Lung (tissue), 12 donors: ENCODE results near the gene PACRG. TPM values are rescaled to one million over a fixed set of nuclear protein-coding genes. Genes with fewer than 3 reads are reported as not detected.
A peak's percentile ranks its signal among the peaks of the same experiment; 100 is the strongest.

Experiments used
- ATAC-seq: fragments of 200-7000 bp; cut with Tn5 transposase; one replicate; pipeline ENCODE4 v1.9.1; 2020; ENCODE audit warnings: moderate number of reproducible peaks; ENCODE audit not compliant: insufficient read depth, low FRiP score
- DNase-seq, 3 donors: peaks; one replicate each; pipeline ENCODE4 v3.0.0-alpha.2; 2013 to 2017
- H3K27ac ChIP-seq, 2 donors: one replicate each; pipeline ENCODE4 v1.5.1; 2013; ENCODE audit warnings: mild to moderate bottlenecking in 2 of 2, moderate library complexity in 2 of 2, control low read depth in 1 of 2, inconsistent platforms in 1 of 2, low read depth in 1 of 2, low read length in 1 of 2
- H3K27me3 ChIP-seq, 3 donors: one replicate each; pipeline ENCODE4 v1.5.1; 2013; ENCODE audit warnings: low read length in 2 of 3; ENCODE audit not compliant: control insufficient read depth in 3 of 3, insufficient read depth in 3 of 3
- H3K36me3 ChIP-seq, 4 donors: one replicate each; pipeline ENCODE4 v1.5.1; 2013; ENCODE audit warnings: low read length in 4 of 4, mild to moderate bottlenecking in 1 of 4, moderate library complexity in 1 of 4; ENCODE audit not compliant: control insufficient read depth in 4 of 4, insufficient read depth in 4 of 4
- H3K4me1 ChIP-seq, 5 donors: one replicate each; pipeline ENCODE4 v1.5.1; 2013; ENCODE audit warnings: low read length in 5 of 5, mild to moderate bottlenecking in 2 of 5, moderate library complexity in 1 of 5; ENCODE audit not compliant: control insufficient read depth in 5 of 5, insufficient read depth in 5 of 5
- H3K4me3 ChIP-seq: one replicate; pipeline ENCODE4 v1.5.1; 2013; ENCODE audit warnings: mild to moderate bottlenecking, control low read depth, moderate library complexity
- H3K9ac ChIP-seq, 2 donors: one replicate each; pipeline ENCODE4 v1.5.1; 2013; ENCODE audit warnings: low read length in 2 of 2, control low read depth in 1 of 2; ENCODE audit not compliant: insufficient read depth in 1 of 2
- H3K9me3 ChIP-seq, 4 donors: one replicate each; pipeline ENCODE4 v1.5.1; 2013; ENCODE audit warnings: low read length in 3 of 4, mild to moderate bottlenecking in 1 of 4, moderate library complexity in 1 of 4; ENCODE audit not compliant: control insufficient read depth in 4 of 4, insufficient read depth in 3 of 4
- WGBS, 2 donors: extraction: QIAGEN DNeasy Blood & Tissue Kit; methylation state at CpG; one replicate each; pipeline ENCODE4 v1.1.7; 2013; 5-methylcytosine and 5-hydroxymethylcytosine counted together
- polyA plus RNA-seq, 2 donors: library from polyadenylated mRNA; stranded (reverse); fragments of 200-250 nt; gene quantifications; one replicate each; pipeline ENCODE4 v1.2.1, GENCODE V29; 2013
- total RNA-seq, 2 donors: library from RNA; depleted of rRNA in 1 of 2; stranded (reverse); fragments of >200 nt in 1 of 2; gene quantifications; one replicate each; pipeline ENCODE4 v1.2.1, GENCODE V29; 2014 to 2021
- TF ChIP-seq, protein P1 (sequence below): IDR thresholded peaks from 2 replicates; pipeline ENCODE4 v1.5.1; 2012; ENCODE audit warnings: mild to moderate bottlenecking; ENCODE audit errors: control extremely low read depth, extremely low read depth
- donor health status: control.
- donor health status: control.
- donor health status: Bipolar disorder and iron deficiency.
- donor health status: healthy.
- donor health status: DM: yes; HTN: yes; CAD: no.

PACRG gene
- total and polyA plus RNA-seq, 4 donors: 3.8 to 26.6 (median 7.4) TPM

DNA sequence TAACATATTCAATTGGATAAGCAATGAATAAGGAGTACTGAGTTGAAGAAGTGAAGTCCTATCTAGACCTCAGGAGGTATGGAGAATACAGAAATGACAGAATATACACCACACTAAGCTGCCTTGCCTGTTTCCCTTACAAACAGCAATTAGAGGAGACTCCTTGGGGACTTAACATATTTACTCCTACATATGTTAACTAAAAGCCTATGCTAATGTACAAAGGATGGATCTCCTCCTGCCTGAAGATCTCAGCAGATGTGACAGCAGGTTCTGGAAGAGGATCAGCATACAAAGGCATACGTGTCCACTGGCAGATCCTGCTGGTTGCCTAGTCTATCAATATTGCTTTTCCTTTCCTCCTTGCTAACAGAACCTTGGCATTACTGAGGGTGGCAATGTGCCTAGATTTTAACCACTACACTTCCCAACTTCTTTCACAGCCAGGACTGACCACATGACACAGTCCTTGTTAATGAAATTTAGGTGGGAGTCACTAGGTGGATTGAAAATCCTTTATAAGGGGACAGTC is 29.8 kb upstream of the PACRG start:
- TF ChIP-seq, protein P1, sequence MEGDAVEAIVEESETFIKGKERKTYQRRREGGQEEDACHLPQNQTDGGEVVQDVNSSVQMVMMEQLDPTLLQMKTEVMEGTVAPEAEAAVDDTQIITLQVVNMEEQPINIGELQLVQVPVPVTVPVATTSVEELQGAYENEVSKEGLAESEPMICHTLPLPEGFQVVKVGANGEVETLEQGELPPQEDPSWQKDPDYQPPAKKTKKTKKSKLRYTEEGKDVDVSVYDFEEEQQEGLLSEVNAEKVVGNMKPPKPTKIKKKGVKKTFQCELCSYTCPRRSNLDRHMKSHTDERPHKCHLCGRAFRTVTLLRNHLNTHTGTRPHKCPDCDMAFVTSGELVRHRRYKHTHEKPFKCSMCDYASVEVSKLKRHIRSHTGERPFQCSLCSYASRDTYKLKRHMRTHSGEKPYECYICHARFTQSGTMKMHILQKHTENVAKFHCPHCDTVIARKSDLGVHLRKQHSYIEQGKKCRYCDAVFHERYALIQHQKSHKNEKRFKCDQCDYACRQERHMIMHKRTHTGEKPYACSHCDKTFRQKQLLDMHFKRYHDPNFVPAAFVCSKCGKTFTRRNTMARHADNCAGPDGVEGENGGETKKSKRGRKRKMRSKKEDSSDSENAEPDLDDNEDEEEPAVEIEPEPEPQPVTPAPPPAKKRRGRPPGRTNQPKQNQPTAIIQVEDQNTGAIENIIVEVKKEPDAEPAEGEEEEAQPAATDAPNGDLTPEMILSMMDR: no peak
- H3K27me3 ChIP-seq: no peaks in the 10 kb centered on the region
- WGBS, 2 donors: 73 to 79% methylated on average over 1 of the region's 1 CpG

DNA sequence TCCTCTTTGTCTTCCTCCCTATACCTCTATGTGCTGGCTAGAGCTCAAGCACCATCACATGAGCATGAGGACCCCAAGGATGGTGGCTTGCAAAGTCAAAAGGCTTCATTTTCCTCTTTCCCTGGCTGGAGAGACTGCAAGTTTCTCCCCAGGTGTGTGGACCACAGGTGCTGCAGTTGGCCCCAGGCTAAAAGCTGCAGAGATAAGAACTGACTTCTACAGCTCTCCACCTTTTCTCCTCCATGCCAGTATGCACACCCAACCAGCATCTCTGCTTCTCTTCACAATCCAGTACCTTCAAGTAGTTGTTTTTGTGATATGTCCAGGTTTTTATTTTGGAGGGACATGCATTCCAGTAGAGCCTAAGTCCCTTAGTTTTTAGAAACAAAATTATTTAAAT is 29.3 kb upstream of the PACRG start:
- TF ChIP-seq, protein P1: no peak
- no peak for DNase-seq
- Histone ChIP-seq H3K9me3 (no peaks in the 10 kb centered on the region), H3K36me3 (no peaks in the 10 kb centered on the region), H3K4me3 (no peak overlapping the region), H3K27ac (no peak overlapping the region), H3K9ac (no peak overlapping the region), H3K4me1 (peaks cover 0 to 9% (median 0%) of the 10 kb centered on the region in 5 donors), H3K27me3 (no peaks in the 10 kb centered on the region)
- no peak for ATAC-seq

More for the DNA sequence above, 29.8 kb upstream of the PACRG start:
- no peaks in the 10 kb centered on the region for H3K36me3 ChIP-seq
- no peak overlapping the region for H3K27ac ChIP-seq
- no peak for ATAC-seq
- no peak for DNase-seq
- no peak overlapping the region for H3K4me3 ChIP-seq
- no peaks in the 10 kb centered on the region for H3K9me3 ChIP-seq
- H3K4me1 ChIP-seq: peaks cover 0 to 9% (median 0%) of the 10 kb centered on the region in 5 donors
- H3K9ac ChIP-seq: no peak overlapping the region

DNA sequence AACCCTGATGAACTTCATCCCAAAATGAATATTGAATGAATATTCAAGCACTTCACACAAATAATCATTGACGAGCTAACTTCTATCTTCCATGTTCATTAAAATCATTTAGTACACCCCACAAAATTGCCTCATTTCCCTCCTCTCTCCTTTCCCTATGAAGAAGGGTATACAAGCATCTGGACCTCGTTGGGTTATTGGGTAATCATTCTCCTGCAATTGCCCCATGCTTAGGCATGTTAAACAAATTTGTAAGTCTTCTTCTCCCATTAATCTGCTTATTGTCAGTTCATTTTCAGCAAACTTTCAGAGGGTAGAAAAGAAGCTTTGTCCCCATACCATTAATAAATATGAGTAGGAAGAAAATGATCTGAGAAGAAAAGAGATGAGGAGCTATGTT is 27.8 kb upstream of the PACRG start:
- Histone ChIP-seq H3K27me3 (no peaks in the 10 kb centered on the region), H3K4me3 (no peak overlapping the region), H3K27ac (no peak overlapping the region), H3K36me3 (no peaks in the 10 kb centered on the region), H3K9ac (no peak overlapping the region), H3K9me3 (no peaks in the 10 kb centered on the region), H3K4me1 (peaks cover 0 to 9% (median 0%) of the 10 kb centered on the region in 5 donors)
- TF ChIP-seq, protein P1: no peak
- WGBS, 2 donors: 41 to 61% methylated on average over 2 of the region's 2 CpGs
- no peak for DNase-seq
- no peak for ATAC-seq

DNA sequence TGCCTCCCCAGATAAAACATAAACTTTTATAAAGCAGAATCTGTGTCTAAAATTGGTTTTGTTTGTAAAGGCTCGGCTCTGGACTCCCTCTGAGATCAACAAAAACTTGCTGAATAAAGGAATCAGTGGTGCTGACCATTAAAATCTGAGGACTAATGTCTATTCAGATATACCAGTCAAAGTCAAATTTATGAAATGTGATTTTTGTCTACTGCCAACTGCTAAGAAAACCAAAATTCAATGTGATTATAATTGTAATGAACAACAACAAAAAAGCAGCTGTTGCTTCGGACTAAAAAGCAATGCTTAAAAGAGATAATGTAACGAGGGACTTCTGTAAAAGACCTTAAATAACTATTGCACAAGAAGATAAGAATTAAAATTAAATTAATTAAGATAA is 26.8 kb upstream of the PACRG start:
- Histone ChIP-seq H3K36me3 (no peaks in the 10 kb centered on the region), H3K4me3 (no peak overlapping the region), H3K27ac (no peak overlapping the region), H3K4me1 (peaks cover 1 to 16% (median 7%) of the 10 kb centered on the region in 5 donors), H3K9me3 (no peaks in the 10 kb centered on the region), H3K27me3 (no peaks in the 10 kb centered on the region), H3K9ac (no peak overlapping the region)
- DNase-seq: peak in 2 of 3 donors; percentile 59 to 73
- ATAC-seq: no peak
- WGBS, 2 donors: 82 to 85% methylated on average over 3 of the region's 3 CpGs
- TF ChIP-seq, protein P1: no peak
